Measurements from ENCODE around the gene TTC7B.

The TTC7B gene

DNA sequence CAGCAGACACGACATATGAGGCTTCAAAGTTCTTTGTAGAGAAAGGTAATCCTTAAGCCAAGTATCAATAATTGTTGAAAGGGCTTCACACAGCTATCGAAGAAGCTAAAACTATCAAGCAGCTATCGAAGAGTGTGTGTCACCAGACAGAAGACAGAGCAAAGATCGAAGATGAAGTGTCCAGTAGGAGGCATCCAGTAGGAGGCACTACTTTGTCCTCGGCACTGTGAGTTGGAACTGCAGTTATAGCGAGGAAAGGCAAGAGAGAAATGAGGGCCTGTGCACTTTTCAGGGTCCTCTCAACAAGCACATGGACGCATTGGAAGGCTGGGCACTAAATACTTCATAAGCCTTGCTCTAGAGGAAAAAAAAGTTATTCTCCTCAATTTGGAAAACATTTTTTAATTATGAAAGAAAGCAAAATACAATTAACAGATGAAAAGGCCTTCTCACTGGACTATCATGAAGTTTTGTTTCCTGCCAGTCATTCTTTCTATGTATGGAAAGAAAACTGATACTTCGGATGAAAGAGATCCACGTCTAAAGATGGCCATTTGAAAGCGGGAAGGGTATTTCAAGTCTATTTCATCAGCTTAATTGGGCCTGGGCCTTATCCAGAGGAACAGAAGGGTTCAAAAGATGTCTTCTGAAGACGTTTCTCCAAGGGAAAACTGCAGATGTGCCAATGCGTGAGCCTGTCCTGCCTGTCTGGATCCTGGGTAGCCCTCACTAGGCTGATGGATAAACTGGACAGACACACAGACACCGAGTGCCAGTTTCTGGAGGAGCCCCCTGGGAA lies 244.9 kb downstream of the TTC7B start:
- no peak for DNase-seq

DNA sequence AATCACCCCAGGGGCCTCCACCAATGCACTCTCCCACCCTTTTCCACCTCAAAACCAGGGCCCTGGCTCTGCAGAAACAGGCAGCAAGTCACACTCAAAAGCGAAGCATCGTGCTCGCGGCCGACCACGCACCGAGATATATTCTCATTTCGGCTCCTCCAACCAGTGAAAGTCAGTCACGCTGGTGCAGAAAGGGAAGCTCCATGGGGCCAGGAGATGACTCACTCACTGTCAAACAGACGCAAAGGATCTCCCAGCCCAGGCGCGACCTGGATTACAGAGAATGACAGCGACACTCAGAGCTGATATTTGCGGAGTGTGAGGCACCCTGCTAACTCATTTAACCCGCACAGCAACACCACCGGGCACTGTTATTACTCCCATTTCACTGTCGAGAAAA lies 245.8 kb downstream of the TTC7B start:
- no peak for DNase-seq

DNA sequence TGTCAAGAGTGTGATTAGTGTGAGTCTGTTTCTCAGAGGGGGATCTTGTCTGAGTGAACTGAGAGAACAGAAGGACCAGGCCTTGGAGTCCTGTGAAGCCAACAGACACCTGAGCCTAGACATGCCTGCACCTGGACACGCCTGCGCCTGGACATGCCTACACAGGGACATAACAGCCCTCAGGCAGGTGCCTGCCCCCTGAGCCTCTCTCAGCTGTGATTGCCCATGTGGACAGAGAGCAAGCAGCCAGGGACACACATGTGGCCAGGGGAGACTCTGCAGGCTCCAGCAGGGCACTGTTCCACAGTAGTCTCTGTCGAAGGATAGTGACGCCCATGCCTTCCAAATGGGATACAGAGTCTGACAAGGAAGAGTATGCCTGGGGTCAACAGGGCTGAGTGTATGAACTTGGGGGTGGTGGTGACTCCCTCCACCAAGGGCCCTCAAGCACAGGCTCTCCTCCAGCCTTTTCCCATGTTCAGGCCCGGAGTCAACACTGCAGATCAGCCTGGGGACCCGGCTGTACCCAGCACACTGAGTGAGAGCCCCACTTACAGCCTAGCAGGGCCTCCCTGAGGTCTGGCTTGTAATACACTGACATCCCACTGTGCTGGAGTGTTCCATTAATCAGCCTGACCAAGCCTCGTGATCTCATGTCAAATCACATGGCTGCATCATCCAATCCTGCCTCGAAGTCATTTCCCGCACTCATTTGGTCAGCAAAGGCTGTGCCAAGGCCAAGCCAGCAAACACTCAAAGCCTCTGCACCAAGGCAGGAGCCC lies 246.4 kb downstream of the TTC7B start:
- DNase-seq: no peak

DNA sequence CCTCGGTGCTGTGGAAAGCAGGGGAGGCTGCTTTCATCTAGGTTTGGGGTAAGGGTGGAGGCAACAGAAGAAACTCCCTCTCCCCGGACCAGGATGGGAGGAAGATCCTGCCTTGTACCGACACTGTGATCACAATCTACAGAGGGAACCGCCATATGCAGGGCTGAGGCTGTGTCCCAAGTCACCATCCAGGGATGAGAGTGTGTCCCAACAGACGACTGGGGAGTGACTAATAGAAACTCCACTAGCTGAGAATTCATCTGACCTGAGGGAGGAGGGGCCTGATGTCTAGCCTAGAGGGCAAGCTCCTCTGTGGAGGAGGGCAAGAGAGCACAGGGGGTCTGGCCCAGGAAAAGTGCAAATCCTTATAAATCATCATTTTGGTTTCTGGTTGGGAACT lies 247.0 kb downstream of the TTC7B start:
- DNase-seq: no peak

DNA sequence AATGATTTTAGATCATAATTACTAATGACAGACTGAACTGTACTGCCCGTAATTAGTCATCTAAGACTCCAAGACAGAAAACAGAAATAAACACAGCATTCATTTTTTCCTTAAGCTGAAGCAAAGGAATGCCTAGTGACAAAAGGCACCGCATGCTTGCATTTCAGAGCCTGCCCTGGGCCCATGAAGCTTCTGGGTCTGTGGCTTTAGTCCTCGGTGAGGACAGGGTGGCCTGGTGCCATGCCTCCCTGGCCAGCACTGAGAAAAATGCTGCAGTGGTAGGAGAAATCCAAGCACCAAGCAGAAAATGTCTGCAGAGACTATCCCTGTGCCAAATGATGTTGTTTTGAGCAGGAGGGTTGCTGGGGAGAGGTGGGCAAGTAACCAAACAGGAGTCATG lies 247.8 kb downstream of the TTC7B start:
- no peak for DNase-seq

DNA sequence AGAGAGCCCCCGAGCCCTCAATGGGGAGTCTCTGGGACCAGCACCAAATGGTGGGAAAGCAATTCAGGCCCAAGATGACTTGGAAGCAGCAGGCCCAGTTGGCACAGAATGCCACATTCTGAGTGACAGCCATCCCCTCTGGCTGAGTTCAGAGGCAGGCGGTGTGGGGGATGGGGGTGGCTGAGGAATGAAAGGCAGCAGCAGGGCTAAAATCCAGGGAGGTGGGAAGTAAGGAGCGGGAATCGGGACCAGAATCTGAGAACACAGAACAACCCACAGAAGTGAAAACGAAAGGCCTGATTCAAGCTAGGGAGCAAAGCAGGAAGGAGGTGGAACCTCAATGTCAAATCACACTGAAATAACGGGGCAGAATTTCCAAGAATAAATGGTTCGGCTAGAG lies 248.2 kb downstream of the TTC7B start:
- DNase-seq: no peak

DNA sequence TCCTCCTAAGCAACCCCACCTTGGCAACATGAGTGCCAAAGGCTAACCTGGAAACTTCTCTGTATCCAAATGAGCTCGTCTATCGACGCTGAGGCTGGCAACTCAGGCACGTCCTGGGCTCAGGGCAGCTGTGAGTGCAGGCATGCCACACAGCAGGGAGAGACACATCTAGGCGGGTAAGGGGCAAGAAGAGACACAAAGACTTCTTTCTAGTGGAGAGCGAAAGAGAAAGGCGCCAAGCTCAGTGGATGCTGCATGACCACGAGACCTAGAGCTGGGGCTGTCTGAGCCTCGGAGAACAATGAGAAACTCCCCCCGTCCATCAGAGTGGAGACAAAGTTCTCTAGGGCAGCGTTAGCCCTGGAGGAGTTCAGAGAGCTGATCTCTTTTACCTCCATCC lies 249.0 kb downstream of the TTC7B start:
- no peak for DNase-seq

DNA sequence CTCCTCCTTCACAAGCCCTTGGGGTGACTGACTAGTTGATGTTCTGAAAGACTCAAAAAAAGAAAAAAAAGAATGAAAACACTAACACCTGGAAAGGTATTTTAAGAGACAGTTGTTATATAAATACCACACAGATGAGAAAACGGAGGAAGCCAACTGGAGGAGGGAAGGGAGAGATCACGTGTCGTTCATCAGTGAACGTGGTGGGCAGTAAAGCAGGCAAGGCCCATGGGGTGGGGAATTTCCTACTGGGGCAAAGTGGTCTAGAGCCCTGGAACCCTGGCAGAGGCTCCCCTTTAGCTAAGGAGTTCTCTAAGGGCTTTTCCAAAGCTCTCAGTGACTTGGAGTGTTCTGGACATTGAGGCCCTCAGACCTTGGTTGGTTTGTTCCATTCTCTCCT lies 249.7 kb downstream of the TTC7B start:
- no peak for DNase-seq

DNA sequence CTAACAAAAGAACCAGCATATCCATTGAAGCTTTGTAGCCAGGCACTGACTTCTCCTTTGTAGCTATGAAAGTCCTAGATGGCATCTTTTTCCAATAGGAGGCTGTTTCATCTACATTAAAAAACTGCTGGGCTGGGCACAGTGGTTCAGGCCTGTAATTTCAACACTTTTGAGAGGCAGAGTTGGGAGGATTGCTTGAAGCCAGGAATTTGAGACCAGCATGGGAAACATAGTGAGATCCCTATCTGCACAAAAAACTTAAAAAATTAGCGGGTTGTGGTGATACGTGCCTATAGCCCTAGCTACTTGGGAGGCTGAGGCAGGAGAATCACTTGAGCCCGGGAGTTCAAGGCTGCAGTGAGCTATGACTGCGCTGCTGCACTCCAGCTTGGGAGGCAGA lies 251.7 kb downstream of the TTC7B start:
- no peak for DNase-seq

DNA sequence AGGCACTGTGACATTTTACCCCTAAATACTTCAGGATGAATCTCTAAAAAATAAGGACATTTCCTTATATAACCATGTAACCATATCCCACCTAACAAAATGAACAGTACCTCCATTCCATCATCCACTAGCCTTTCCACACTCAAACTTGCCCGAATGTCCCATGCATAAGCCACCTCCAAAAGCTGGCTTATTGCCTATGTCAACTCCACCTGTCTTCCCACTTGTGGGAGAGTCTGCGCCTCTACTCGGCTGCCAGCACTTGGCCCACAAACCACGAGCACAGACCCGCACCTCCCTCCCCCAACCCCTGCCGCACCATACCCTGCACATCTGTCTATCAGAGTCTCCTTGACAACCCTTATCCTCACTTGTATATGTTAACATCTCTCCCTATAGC lies 253.6 kb downstream of the TTC7B start:
- DNase-seq: no peak

DNA sequence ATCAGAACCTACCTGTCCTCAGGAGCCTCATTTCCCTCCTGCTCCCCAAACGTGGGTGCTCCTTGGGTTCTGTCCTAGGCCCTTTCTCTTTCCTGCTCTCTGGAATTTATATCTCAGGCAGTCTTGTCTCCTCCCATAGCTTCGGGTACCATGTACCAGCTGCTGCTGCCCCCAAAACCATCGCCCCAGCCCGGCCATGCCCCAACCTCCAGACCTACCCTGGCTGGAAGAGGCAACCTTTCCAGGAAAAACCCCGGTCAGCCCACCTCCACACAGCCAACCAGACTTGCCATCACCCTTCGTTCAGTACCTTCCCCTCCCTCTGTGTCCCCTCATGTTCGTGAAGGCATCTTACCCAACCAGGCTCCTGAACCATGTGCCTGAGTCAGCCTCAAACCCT lies 254.3 kb downstream of the TTC7B start:
- no peak for DNase-seq

DNA sequence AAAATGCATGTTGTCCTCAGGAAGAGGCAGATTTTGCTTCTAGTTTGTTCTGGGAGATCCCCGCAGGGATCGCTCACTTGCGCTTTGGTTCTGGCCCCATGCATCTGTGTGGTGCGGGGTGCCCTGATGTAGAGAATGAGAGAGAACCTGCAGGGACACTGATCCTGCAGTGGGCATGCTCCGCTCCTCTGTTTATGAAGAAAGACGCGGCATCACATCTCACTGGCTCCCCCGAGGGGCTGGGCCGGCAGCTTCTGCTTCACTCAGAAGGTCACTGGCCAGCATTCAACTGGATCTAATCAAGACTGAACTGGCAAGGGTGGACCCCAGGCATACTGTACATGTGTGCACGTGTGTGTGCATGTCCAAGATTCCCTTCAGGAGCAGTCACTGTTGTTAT lies 255.2 kb downstream of the TTC7B start:
- no peak for DNase-seq

DNA sequence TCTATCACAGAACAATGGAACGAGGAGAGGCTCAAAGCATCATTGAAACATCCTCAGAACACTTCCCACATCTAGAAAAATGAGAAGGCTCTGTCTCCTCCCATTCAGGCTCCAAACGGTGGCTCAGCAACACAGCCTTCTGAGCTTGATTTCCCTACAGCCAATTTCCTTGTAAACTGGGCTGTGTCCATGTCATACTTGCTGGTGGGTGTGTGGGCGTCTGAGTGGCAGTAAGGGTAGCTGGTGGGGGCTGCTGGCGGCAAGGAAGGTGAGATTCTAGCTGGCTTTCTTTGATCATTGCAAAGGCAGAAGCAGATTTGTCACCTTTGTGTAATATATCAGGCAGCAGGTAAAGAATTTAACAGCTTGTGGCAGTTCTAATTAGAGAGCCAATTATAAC lies 255.7 kb downstream of the TTC7B start:
- no peak for DNase-seq

DNA sequence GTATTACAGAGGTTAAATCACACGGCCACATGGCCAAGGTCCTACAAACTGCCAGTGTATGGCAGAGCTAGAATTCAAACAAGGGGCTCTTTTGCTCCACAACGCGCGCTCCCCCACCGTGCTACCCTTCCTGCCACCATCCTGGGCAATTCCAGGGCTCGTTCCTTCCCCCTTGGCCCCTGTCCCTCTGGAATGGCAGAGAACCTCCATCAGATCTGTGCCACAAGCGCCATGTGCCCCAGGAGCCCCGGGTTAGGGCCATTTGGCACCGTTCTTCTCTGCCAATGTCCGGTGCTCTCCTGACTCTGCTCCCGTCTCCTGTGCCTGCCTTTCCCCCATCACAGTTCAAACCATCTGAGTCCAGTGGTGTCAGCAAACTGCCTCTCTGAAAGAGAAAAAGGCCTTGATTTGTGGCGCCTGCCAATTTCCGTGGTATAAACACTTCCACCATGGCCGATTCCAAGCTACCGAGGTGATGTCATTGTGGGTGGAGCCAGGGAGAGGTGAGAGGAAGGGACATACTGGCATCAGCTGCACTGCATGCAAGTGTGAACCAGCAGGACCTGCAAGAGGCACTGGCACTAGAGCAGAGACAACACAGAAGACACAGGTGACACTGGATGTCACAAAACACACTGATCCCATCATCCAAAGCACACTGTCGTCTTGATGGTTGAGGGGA lies 256.3 kb downstream of the TTC7B start:
- no peak for DNase-seq

DNA sequence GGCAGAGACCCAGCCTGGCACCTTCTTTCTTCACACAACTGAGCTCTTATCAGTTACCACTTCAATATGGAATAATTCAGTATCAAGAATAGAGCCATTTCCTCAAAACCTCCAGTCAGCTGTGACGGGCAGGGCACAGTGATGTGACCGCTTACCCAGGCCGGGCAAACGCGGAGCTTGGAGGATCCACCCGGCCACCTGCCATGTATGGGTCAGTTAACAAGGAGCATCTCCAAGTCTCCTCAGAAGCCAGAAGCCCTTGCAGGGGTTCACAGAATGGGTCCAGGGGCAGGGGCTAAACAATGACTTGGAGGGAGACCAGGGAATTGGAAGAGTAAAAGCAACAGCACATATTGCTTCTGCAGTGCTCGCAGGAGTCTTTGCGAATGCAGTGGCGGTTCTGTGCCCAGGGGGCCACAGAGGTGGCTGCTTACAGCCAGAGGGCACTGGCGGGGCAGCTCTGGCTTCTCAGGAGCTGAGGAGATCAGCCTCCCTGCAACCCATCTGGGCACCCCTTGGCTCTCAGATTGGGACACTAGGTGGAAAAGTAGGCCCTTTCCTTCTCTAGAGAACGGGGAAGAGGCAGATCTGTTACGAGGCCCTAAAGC lies 257.1 kb downstream of the TTC7B start:
- DNase-seq: no peak

DNA sequence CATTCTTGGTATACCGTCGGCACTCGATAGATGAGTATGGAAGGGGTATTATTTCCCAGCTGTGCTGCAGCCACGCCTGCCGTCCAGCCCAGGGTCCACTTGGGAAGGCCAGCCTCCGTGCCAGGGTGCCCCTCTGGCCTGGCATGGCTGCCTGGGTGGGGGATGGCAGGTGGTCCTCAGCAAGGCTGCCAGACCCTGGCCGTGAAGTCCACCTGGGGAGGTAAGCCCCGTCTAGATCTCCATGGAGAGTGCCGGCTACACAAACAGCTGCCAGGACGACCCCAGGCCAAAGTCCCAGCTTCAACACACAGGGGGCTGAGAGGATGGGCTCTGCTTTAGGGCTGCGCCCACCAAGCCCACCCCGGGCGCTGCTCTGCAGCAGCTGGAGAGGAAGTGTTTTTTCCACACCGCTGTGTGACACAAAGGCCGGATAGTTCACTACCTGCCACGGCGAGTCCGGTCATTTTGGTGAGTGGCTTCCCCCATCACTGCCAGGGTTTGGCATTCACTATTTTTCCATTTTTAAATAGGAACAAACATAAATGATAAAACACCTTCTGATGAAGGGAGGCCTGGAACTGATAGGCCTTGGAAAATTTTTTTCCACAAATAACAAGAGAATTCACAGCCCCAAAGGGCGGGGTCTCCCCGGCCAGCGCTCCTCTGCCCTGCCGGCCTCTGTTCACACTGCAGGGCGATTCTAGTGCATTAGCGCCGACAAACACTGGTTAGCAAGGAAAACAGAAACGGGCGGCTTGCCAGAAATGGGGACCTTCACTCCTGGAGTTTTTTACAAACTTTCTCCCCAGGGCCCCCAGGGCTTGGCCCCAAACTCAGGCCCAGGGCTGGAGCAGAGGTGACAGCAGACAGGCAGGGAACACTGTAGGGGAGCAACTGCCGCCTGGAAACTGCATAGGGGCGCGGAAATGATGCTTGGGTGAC lies 257.9 kb downstream of the TTC7B start:
- DNase-seq: no peak

DNA sequence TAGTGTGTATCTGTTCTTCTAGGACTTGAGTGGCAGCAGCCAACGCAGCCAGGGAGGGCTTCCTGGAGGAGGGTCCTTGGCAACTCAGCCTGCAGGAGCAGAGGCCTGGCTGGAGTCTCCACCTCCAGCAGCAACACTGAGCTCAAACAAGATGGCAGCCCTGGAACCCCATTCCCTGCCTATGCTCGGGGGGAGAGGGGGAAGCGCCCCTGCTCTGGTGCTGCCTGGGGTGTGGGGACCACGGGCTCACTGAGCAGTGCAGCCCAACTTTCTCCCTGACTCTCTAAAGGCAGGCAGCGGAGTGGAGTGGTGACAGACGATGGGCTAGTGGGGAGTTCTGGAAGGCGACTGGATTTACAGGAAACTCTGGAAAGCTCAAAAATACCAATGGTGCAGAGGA lies 258.7 kb downstream of the TTC7B start:
- no peak for DNase-seq

DNA sequence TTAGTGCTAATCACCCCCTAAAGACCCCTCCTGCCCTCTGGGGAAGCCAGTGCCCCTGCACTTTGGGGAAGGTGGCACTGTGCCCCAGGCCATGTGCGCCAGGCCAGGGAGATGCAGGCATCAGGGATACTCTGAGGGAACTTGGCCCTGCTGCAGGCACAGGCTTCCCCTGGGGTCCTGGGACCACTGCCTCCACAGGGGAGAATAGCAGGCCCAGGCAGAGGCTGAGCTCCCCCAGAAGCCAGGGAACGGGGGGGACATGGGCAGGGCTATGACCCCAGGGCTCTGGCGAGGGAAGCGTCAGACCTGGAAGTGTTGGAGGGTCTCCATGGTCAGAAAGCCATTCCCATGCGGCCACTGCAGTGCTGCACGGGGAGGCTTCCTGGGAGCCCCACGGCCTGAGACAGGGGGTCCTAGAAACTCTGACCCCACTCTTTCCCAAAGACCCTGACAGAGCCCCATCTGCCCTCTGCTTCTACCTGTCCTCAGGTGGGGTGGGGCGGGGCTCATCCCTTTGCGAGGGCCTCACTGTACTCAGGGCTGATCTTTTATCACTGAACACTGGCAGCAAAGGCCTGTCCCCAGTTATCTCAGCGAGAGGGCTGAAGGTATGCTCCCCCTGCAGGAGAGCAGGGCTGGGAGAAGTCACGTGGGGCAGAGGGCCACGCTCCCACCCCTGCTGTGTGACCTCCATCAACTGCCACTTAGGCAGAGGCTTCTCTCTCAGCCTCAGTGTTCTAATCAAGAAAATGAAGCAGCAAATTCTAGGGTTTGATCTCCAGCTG lies 259.4 kb downstream of the TTC7B start:
- no peak for DNase-seq

DNA sequence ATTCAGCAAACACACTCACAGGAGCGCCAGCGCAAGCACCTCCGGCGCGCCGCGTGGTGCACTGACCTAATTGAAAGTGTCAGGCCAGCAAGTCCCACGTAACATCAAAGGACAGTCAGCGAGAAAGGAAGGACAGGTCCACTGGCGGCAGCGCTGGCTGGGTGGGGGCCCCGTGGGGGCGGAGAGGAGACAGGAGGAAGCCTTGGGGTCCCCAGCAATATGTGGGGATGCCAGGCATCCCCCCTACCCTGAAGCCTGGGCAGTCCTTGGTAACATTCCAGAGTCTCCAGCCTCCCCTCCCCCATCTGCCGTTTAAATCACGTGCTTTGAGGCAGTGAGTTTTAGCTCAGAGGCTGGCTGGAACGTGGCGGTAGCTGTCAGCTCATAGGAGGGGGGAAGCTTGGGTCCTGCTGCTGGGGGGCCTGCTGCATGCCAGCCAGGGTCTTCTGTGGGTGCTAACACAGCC lies 260.2 kb downstream of the TTC7B start:
- DNase-seq: no peak

DNA sequence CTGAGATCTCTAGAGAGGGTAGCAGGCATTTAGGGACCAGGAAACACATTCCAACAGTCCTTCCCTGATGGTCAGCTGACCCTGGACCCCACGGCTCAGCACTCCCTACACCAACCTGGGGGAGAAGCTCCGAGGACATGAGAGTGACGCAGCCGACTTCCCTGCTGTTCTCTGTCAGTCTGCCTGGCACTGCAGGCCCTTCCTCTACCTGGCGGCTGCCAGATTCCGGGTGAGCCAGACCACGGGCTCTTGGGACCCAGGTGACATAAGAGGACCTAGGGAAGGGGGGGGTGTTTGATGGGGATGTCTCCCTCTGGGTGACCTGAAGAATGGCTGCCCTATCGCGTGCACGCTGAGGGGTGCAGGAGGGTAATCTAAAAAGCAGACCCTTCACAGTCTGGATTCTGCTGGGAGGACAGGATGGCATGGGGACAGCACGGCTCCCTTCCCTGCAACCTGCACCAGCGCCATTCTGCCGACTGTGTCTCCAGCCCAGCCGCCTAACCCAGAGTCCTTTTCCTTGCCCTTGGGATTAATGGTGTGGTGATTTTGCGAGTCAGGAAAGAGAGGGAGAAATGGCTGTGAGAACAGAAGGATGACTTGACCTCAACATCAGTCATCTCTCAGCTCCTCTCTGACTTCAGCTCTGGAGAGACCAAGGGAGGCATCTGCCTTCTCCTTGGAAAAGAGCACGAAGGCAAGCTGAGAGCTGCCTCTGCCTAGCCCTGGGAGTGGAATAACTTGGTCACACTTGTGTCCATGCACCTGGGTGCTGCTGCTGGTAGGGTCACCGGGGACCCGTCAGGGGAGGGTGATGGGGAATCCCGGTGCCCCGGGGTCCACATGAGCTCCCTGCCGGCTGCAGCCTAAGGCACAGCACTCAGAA lies 260.9 kb downstream of the TTC7B start:
- DNase-seq: no peak
